Thyroid gland (tissue), 4 donors: ENCODE measurements around the gene FBRS.

Experiments
- POLR2A ChIP-seq, 2 donors: fragments of 450-650 bp; IDR thresholded peaks; one replicate each; pipeline ENCODE4 v1.6.1; 2017; ENCODE audit warnings: antibody characterized with exemption in 2 of 2, mild to moderate bottlenecking in 2 of 2, moderate library complexity in 1 of 2
- TF ChIP-seq, protein P1 (sequence below), 6 experiments: fragments of 200-600 bp in 3 of 6; fragments of 450-650 bp in 3 of 6; sonication (generic) in 3 of 6; IDR thresholded peaks; one replicate each; pipeline ENCODE4 v1.5.1; 2016 to 2019; ENCODE audit warnings: antibody characterized with exemption in 6 of 6, mild to moderate bottlenecking in 2 of 6, inconsistent platforms in 1 of 6, moderate library complexity in 1 of 6

- TF ChIP-seq, protein P1, sequence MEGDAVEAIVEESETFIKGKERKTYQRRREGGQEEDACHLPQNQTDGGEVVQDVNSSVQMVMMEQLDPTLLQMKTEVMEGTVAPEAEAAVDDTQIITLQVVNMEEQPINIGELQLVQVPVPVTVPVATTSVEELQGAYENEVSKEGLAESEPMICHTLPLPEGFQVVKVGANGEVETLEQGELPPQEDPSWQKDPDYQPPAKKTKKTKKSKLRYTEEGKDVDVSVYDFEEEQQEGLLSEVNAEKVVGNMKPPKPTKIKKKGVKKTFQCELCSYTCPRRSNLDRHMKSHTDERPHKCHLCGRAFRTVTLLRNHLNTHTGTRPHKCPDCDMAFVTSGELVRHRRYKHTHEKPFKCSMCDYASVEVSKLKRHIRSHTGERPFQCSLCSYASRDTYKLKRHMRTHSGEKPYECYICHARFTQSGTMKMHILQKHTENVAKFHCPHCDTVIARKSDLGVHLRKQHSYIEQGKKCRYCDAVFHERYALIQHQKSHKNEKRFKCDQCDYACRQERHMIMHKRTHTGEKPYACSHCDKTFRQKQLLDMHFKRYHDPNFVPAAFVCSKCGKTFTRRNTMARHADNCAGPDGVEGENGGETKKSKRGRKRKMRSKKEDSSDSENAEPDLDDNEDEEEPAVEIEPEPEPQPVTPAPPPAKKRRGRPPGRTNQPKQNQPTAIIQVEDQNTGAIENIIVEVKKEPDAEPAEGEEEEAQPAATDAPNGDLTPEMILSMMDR (IDR thresholded peaks at IDR 0.05): no peak
- TF ChIP-seq POLR2A (IDR thresholded peaks at IDR 0.05): no peak
These were observed 41.4 kb downstream of the FBRS start for GRCh38 chr16:30699615-30700099.
